Measurements from ENCODE around the gene CTRL.
"Not testable (repeated sequence)": the region's sequence is repeated elsewhere in the genome, so short reads cannot be mapped to it uniquely, and the experiment has no call there.

Gene CTRL

DNA sequence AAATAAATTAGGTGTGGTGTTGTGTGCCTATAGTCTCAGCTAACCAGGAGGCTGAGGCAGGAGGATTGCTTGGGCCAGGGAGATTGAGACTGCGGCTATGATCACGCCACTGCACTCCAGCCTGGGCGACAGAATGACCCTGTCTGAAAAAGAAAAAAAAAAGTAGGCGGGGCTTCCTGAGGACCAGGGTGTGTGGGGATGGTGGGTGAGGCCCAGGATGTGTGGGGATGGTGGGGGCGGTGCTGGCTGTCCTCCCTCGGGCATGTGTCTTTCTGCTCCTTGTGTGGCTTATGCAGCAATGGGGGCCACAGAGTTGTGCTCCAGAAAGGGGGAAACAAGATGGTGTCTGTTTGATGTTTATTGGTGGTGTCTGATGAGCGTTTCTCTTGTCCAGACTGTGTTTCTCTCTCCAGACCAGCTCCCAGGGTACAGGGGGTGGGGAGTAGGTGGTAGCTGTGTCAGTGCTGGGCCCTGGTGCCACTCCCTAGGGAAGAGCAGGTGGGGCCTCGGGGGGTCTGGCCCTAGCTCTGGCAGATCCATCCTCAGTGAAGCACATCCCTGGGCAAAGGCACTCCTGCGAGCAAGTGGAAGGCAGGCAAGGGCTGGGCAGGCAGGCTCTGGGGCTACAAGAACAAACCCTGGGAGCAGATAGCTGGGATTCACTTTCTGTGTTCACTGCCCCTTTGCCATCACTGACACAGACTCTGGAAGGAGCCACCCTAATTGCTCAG is 10.0 kb upstream of the CTRL start:
- Histone ChIP-seq H3K4me1 (ENCODE audit: control insufficient read depth, insufficient read depth, low read length, poor library complexity, severe bottlenecking) (peaks cover 26% of the 10 kb centered on the region), H3K27ac (ENCODE audit: insufficient read depth, low read length, poor library complexity, severe bottlenecking) (no peak overlapping the region), H3K9me3 (ENCODE audit: control insufficient read depth, low read length) (no peaks in the 10 kb centered on the region), H3K36me3 (ENCODE audit: control insufficient read depth, insufficient read depth, low read length) (peaks cover 18% of the 10 kb centered on the region), H3K27me3 (replicated peaks; ENCODE audit: control insufficient read depth, insufficient read depth, low read length, poor library complexity, severe bottlenecking) (no peaks in the 10 kb centered on the region), H3K4me3 (ENCODE audit: insufficient read depth, low read depth, low read length, poor library complexity, severe bottlenecking) (no peak overlapping the region)
- DNase-seq = no peak

- peaks cover 26% of the 10 kb centered on the region for H3K4me1 ChIP-seq (ENCODE audit: control insufficient read depth, insufficient read depth, low read length, poor library complexity, severe bottlenecking)
- peaks cover 11% of the 10 kb centered on the region for H3K36me3 ChIP-seq (ENCODE audit: control insufficient read depth, insufficient read depth, low read length)
- no peaks in the 10 kb centered on the region for H3K9me3 ChIP-seq (ENCODE audit: control insufficient read depth, low read length)
- H3K27me3 ChIP-seq (replicated peaks; ENCODE audit: control insufficient read depth, insufficient read depth, low read length, poor library complexity, severe bottlenecking) = no peaks in the 10 kb centered on the region
- no peak for DNase-seq
- H3K27ac ChIP-seq (ENCODE audit: insufficient read depth, low read length, poor library complexity, severe bottlenecking) = no peak overlapping the region
- no peak overlapping the region for H3K4me3 ChIP-seq (ENCODE audit: insufficient read depth, low read depth, low read length, poor library complexity, severe bottlenecking)
These were observed 8.9 kb upstream of the CTRL start for GRCh38 chr16:67940446-67941089.

DNA sequence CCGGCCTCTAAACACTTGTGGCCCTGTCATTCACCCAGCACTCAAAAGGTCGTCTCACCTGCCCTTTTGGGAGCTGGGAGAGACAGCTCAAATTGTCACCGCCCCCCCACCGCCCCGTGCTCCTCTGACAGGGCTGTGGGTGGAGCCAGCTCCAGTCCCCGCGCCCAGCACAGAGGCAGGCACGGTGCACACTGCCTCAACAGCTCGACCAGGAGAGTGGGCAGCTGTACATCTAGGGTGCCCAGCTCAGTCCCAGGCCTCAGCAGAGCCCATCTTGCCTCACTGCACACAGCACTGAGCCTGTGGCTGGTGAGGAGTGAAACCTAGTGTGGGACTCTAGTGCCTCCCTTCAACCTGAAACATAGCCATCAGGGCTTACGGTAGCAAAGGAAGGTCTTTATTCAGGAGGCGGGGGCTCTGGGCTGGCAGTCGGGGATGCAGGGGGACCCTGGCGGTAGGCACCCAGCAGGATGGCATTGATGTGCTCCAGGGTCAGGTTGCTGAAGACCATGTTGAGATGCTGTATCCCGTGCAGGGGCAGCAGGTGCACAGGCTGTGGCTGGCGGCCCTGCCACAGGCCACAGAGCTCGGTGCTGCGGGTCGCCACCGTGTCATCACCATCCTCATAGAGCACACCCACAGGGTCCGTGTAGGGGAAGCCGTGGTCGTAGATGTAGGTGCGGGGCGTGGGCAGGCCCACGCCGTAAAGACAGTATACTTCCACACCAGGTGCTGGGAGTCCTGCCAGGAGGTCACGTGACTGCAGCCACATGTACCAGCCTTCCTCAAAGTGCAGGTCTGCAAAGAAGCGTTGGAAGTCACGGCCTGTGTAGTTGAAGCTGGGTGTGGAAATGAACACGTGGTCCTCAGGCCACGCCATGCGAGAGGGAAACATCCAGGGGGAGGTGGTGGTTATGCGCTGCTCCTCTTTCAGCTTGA is 8.1 kb upstream of the CTRL start:
- Histone ChIP-seq H3K27me3 (replicated peaks; ENCODE audit: control insufficient read depth, insufficient read depth, low read length, poor library complexity, severe bottlenecking) (no peaks in the 10 kb centered on the region), H3K4me3 (ENCODE audit: insufficient read depth, low read depth, low read length, poor library complexity, severe bottlenecking) (no peak overlapping the region), H3K4me1 (ENCODE audit: control insufficient read depth, insufficient read depth, low read length, poor library complexity, severe bottlenecking) (peaks cover 33% of the 10 kb centered on the region), H3K9me3 (ENCODE audit: control insufficient read depth, low read length) (no peaks in the 10 kb centered on the region), H3K27ac (ENCODE audit: insufficient read depth, low read length, poor library complexity, severe bottlenecking) (peak overlapping the region; percentile 46), H3K36me3 (ENCODE audit: control insufficient read depth, insufficient read depth, low read length) (peaks cover 9% of the 10 kb centered on the region)
- DNase-seq = peak in 1 of 3 donors; percentile 27

- Histone ChIP-seq H3K36me3 (ENCODE audit: control insufficient read depth, insufficient read depth, low read length) (peaks cover 13% of the 10 kb centered on the region), H3K27ac (ENCODE audit: insufficient read depth, low read length, poor library complexity, severe bottlenecking) (peak overlapping the region; percentile 85), H3K4me1 (ENCODE audit: control insufficient read depth, insufficient read depth, low read length, poor library complexity, severe bottlenecking) (peaks cover 33% of the 10 kb centered on the region)
- H3K9me3 ChIP-seq (ENCODE audit: control insufficient read depth, low read length); DNase-seq; H3K4me3 ChIP-seq (ENCODE audit: insufficient read depth, low read depth, low read length, poor library complexity, severe bottlenecking); H3K27me3 ChIP-seq (replicated peaks; ENCODE audit: control insufficient read depth, insufficient read depth, low read length, poor library complexity, severe bottlenecking): not testable (repeated sequence)
These were observed 6.1 kb upstream of the CTRL start for GRCh38 chr16:67937713-67938112.

DNA sequence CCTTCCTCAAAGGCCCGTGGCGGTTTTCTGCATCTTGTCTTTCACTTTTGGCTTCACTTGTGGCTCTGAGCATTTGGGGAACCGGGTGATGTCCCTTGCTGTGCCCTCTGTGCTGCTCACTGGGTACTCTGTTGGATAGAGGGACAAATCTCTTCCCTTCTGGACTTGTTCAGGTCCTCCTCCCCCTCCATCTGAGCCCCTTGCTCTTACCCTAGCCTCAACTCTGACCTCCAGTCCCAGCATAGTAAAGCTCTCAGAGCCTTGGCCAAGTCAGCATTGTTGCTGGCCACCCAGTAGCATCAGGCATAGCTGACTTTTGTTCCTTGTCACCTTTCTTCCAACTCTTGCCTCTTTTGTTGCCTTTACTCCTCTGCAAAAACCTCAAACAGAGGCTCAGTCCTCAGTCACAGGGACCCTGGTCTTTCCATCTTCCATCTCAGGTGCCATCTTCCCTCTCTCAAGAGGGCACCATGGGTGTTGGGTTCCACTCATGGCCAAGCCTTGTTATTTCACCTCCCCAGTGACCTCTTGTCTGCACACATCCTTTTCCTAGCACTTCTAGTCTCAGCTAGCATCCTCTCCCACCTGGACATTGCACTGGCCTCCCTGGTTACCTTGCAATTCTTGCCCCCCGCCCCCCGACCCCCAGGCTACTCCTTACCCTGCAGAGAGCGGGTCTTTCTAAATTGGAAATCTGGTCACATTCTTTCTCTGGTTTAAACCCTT is 5.4 kb upstream of the CTRL start:
- H3K36me3 ChIP-seq (ENCODE audit: control insufficient read depth, insufficient read depth, low read length) = peaks cover 19% of the 10 kb centered on the region
- peak overlapping the region; percentile 92 for H3K4me3 ChIP-seq (ENCODE audit: insufficient read depth, low read depth, low read length, poor library complexity, severe bottlenecking)
- H3K27ac ChIP-seq (ENCODE audit: insufficient read depth, low read length, poor library complexity, severe bottlenecking) = peak overlapping the region; percentile 85
- H3K4me1 ChIP-seq (ENCODE audit: control insufficient read depth, insufficient read depth, low read length, poor library complexity, severe bottlenecking) = peaks cover 32% of the 10 kb centered on the region
- peak; percentile 57 to 72 (median 61) for DNase-seq
- no peaks in the 10 kb centered on the region for H3K27me3 ChIP-seq (replicated peaks; ENCODE audit: control insufficient read depth, insufficient read depth, low read length, poor library complexity, severe bottlenecking)
- H3K9me3 ChIP-seq (ENCODE audit: control insufficient read depth, low read length) = no peaks in the 10 kb centered on the region

DNA sequence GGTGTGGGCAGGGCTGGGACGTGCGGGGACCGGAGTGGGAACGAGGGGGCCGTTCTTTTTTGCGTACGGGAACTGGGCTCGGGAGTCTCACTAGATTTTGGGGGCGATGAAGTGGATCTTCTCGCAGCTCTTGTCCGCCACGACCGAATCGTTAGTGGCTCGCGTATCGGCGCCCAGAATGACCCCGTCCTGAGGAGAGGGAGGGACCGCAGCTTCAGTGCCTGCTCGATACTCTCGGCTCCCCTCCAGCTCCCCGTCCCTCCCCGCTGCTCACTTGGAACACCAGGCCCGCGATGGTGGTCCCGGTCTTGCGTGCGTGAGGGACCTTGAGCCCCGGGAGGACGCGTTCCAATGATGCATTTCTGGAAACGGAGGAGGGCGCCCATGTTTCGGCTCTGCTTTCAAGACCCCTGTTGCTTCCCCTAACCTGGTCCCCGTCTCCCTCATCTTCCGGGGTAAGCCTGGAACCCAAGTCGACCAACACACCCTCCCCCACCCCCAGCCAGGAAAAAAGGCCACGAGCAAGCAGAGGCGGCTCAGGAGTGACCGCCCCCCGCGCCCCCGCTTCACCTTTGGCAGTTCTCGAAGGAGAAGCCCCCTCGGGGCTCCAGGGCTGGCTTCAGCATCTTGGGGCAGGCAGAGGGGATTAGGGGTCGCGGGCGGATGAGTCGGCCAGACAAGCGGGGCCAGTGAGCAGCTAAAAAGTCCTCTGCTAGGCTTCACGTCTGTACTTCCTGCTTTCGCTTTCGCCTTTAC is 4.6 kb upstream of the CTRL start, which contains the start of gene PSMB10:
Gene PSMB10 (minus strand): TSS at position 727 of the 756 bp plus-strand sequence. CDS start 101 bp downstream, at position 626.
- DNase-seq = peak in 1 of 3 donors; percentile 11
- peaks cover 24% of the 10 kb centered on the region for H3K36me3 ChIP-seq (ENCODE audit: control insufficient read depth, insufficient read depth, low read length)
- H3K9me3 ChIP-seq (ENCODE audit: control insufficient read depth, low read length) = no peaks in the 10 kb centered on the region
- peak within 1 kb of the TSS; percentile 85 for H3K27ac ChIP-seq (ENCODE audit: insufficient read depth, low read length, poor library complexity, severe bottlenecking)
- peaks cover 26% of the 10 kb centered on the region for H3K4me1 ChIP-seq (ENCODE audit: control insufficient read depth, insufficient read depth, low read length, poor library complexity, severe bottlenecking)
- peak within 1 kb of the TSS; percentile 92 for H3K4me3 ChIP-seq (ENCODE audit: insufficient read depth, low read depth, low read length, poor library complexity, severe bottlenecking)
- no peaks in the 10 kb centered on the region for H3K27me3 ChIP-seq (replicated peaks; ENCODE audit: control insufficient read depth, insufficient read depth, low read length, poor library complexity, severe bottlenecking)

- no peaks in the 10 kb centered on the region for H3K27me3 ChIP-seq (replicated peaks; ENCODE audit: control insufficient read depth, insufficient read depth, low read length, poor library complexity, severe bottlenecking)
- peaks cover 24% of the 10 kb centered on the region for H3K36me3 ChIP-seq (ENCODE audit: control insufficient read depth, insufficient read depth, low read length)
- H3K9me3 ChIP-seq (ENCODE audit: control insufficient read depth, low read length) = no peaks in the 10 kb centered on the region
- H3K4me3 ChIP-seq (ENCODE audit: insufficient read depth, low read depth, low read length, poor library complexity, severe bottlenecking) = peak overlapping the region; percentile 92
- peak; percentile 93 to 96 (median 94) for DNase-seq
- H3K27ac ChIP-seq (ENCODE audit: insufficient read depth, low read length, poor library complexity, severe bottlenecking) = peak overlapping the region; percentile 85
- peaks cover 25% of the 10 kb centered on the region for H3K4me1 ChIP-seq (ENCODE audit: control insufficient read depth, insufficient read depth, low read length, poor library complexity, severe bottlenecking)
These were observed 3.9 kb upstream of the CTRL start for GRCh38 chr16:67935402-67936123.

- H3K27me3 ChIP-seq (replicated peaks; ENCODE audit: control insufficient read depth, insufficient read depth, low read length, poor library complexity, severe bottlenecking) = no peaks in the 10 kb centered on the region
- peaks cover 25% of the 10 kb centered on the region for H3K36me3 ChIP-seq (ENCODE audit: control insufficient read depth, insufficient read depth, low read length)
- peak overlapping the region; percentile 85 for H3K27ac ChIP-seq (ENCODE audit: insufficient read depth, low read length, poor library complexity, severe bottlenecking)
- H3K4me3 ChIP-seq (ENCODE audit: insufficient read depth, low read depth, low read length, poor library complexity, severe bottlenecking) = peak overlapping the region; percentile 92
- DNase-seq = no peak
- no peaks in the 10 kb centered on the region for H3K9me3 ChIP-seq (ENCODE audit: control insufficient read depth, low read length)
- peaks cover 20% of the 10 kb centered on the region for H3K4me1 ChIP-seq (ENCODE audit: control insufficient read depth, insufficient read depth, low read length, poor library complexity, severe bottlenecking)
These were observed 3.4 kb upstream of the CTRL start for GRCh38 chr16:67935101-67935401.
